TTC549 (cell line): ENCODE results near the gene CDH13.

ENCODE experiments used
- FAIRE-seq: peaks from 2 replicates; lab custom pipeline; 2012; peaks lifted over from hg19 to GRCh38; lab: Jason Lieb, UNC

CDH13 gene

DNA sequence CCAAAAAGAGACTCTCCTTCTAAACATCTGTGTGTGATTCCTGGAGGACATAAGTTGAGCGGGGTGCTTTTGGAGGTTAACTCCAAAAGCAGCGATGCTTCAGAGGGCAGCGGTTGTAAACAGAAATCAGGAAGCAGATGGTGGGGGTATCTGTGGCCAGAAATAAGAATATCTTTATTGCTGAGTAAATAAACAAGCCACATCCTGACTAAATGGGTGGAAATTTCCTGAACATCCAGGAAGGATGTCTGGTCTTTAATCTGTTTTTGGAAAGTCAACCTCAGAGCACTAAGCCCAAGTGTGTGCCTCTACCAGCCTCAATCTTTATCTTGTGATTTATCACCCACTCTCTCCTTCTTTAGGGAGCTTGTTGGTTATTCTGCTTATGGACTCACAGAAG lies 123.3 kb downstream of the CDH13 start:
- FAIRE-seq = no peak

DNA sequence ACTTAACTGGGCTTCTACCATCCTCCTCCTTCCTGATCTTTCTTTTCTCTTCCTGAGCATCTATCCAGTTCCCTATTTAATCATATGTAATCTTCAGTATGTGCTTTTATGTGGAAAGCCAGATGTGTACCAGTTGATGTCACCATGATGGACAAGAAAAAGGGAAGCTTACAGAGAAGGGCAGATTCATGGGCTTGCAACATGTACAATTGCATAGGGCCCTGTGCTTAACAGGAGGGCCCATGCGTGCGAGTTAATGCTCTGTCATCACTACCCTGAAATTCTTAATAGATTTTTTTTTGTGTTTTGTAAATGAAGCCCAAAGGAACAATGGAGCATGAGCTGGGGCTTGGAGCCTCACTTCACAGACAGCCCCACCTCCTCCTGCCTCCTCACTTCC lies 124.3 kb downstream of the CDH13 start:
- FAIRE-seq = no peak

DNA sequence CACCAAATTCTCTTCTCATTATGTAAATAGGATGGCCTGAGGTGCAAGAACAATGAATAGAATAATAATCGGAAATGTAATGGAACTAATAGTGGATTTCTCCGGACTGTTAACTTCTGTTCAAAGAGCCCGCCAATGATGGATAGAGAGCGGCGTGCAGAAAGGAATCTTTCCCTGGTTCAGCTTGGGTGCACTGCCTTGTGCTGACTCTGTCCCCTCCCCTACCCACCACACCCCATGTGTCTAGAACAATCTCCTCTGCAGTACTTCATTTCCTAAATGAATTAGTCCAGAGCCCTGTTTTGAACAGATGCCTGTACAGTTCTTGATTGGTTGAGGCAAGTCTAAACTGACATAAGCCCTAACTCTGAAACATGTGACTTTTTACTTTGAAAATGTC lies 125.4 kb downstream of the CDH13 start:
- FAIRE-seq = no peak

DNA sequence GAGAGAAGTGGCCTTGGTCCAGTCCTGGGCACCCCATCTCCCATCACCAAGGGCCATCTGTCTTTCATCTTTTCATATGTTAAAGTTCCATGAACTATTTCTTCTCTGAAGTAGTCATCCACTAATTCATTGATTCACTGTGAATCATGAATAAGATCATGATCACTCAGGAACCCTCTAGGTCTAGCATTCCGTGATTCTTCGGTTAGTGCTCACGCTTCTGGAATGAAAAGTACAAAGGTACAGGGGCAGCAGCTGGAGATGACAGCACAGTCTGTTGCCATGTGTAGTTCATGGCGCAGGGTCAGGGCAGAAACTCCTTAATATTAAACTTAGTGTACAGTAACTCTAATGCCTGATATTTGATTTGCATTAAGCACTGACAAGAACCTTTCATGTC lies 127.1 kb downstream of the CDH13 start:
- no peak for FAIRE-seq

DNA sequence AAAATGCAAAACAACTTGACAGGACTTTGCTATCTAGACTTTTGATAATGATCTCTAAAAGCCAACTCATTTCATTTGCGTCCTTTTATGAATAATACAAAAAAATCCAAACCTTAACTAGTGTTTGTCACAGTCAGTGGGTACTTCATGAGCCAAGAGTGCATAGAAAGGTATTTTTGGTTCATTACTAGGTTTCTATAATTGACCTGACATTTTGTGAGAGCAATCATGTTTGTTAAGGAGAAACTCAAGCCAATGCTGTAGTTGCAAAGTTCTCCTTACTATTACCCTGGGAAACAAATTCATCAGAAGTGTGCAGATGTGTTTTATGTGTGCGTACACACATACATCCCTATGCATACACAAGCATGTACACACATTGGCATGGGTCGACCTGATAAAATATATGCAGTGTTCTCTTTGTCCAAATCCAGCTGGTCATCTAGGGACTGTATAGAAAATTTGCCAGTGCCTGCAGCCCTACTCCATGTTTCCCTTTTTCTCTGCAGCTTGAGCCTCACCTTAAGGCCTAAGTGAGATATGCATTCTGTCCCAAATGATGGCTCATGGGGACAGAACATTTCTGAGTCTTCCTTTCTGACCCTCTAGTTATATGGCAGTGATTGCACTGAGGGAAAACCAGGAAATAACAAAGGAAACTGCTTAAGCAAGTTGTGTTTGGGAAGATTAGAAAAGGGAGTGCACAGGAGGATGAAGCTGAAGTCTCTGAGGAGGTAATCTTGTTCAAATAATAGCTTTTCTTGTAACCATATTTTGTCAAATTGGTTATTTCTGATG lies 128.1 kb downstream of the CDH13 start:
- FAIRE-seq = no peak

DNA sequence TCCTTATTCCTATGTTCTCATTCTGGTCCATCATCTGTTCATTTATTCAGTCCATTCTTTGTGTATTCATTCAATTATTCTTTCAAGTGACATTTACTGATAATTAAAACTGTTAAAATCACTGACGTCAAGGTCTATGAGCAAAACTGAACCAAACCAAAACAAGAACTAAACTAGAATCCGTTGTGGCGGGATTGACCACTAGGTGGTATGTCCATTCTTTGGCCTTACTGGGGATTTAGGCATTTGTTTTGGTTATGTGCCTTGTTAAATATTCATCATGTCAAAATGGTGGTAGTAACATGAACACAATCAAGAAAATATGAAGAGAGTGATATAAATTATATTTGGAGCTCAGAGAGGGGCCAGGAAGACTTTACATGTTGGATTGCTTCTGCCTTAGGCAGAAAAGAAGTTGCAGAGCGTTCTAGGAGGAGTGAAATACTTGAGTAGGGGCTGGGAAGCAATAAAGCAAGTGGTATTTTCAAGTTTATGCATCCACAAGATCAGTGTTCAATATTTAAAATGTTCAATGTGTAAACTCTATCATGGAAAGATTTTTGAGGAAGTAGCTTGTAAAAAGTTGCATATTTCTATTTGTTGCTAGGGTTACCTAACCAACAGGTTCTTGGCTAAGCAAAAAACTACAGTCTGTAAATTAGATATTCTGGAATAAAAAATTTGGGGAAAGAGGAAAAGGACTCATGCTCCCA lies 129.0 kb downstream of the CDH13 start:
- FAIRE-seq = no peak

DNA sequence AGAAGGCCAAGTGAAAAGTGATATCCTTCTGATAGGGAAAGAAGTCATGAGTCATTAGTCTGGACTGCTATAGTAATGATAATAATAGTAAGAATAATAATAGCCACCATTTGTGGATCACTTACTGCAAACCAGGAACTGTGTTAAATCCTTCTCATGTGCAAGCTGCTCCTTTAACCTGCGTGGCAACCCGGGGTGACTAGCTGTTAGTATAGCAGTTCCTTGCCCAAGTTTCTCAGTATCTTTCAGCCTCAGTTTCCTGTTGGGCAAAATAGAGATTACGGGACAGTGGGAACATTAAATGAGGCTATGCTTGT lies 129.5 kb downstream of the CDH13 start:
- FAIRE-seq = no peak

DNA sequence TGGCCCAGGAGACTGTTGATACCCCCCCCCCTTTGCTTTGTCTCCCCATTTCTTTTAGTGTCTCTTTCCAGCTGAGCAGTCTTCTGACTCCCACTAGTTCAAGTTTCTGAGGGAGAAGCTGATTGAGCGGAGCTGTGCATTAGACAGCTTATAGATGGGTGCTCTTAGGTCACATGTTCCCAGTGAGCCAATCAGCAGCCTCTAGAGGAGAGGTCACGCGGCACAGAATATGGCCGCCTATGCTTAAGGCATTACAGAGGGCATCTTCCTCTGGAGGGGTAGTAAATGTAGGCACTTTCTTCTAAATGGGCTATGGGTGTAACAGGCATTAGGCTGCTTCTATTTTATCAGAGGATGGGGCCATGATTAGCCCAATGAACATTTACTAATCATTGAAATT lies 131.6 kb downstream of the CDH13 start:
- no peak for FAIRE-seq

DNA sequence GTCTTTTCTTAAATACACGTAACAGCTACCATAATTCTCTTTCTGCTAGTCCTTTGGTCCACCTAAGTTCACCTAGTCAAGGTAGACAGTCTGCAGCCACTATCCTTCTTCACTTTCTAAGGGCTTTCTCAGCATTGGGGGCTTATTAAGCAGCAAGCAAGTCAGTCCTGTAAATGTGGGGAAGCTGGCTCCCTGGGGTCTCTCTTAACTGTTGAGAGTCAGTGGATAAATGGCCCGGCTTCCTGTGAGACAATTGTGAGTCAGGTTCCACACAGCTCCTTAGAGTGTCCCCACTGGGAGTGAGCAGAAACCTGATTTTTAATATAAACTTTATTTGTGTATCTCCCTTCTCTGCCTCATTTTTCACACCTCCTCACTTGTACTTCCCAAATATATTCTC lies 132.1 kb downstream of the CDH13 start:
- no peak for FAIRE-seq

DNA sequence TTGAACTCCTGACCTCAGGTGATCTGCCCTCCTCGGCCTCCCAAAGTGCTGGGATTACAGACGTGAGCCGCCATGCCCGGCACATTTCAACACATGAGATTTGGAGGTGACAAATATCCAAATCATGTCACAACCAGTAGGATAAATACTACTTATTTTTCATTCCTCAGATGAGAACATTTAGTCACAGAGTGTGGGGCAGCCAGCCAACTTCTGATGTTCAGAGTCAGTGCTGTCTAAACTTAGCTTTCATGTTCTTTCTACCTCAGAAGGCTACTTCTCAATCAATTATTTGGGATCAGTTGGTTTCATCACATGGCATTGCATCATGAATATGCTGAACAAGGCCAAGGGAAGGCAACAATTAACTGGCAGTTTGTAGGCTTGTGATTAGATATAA lies 134.5 kb downstream of the CDH13 start:
- no peak for FAIRE-seq

DNA sequence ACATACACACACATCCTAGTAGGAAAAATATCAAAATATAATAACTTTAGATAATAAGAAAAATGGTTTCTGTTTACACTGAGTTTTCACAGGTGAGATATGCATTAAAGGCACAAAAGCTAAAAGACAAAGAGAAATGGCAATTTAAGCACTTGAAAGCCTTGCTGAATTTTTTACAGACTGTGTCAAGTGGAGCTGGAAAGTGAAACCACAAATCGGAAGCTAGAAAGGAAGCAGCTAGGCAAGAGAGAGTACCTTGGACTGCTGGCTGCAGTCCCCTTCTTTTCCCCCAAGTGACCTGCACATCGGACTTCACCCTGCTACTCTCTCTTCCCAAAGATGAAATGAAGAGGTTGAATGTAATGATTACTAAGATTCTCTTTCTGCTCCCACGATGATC lies 135.1 kb downstream of the CDH13 start:
- no peak for FAIRE-seq

DNA sequence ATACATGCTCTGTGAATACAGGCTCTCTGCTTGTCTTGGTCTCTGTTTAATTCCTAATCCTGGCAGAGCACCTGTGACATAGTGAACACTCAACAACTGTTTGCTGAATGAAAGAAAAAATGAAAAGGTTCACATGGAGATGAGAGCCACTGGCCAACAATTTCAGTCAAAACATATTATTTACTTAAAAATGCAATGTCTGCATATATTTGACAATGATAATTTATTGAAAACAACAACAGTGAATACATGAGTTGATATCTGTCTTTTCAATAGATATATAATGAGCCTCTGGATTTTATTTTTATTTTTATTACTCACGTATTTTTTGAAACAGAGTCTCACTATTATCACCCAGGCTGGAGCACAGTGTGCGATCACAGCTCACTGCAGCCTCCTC lies 136.6 kb downstream of the CDH13 start:
- no peak for FAIRE-seq

DNA sequence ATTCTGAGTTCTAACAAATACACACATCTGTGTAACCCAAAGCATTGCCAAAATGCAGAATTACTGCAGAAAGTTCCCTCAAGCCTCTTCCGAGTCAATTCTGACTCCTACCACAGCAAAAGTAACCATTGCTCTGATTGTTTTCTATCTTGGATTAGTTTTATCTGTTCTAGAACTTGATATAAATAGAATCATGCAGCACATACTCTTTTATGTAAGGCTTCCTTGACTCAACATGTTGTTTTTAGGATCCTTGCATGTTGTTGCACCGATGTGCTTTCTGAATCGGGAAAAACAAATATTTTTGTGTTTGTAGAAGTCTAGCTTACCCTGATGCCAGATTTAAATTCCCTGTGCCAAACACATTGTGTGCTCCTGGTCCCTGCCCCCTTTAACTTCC lies 140.4 kb downstream of the CDH13 start:
- FAIRE-seq = no peak

DNA sequence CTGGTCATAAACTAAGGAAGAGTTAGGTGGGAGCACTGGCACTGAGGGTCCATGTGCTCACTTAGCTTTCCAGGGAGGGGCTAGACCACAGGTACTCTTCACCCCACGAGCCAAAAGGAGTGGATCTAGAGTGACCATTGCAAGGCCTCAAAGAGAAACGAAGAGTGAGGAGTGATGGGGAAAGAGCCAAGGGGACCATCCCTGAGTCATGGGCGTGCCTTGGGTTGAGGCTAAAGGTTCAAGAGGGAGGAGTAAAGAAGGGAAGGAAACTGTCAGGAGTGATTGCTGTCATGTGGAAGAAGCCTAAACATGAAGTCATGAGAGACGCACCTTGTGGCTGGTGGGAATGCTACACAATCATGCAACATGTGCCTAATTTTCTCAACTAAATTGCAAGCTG lies 141.0 kb downstream of the CDH13 start:
- FAIRE-seq = no peak

DNA sequence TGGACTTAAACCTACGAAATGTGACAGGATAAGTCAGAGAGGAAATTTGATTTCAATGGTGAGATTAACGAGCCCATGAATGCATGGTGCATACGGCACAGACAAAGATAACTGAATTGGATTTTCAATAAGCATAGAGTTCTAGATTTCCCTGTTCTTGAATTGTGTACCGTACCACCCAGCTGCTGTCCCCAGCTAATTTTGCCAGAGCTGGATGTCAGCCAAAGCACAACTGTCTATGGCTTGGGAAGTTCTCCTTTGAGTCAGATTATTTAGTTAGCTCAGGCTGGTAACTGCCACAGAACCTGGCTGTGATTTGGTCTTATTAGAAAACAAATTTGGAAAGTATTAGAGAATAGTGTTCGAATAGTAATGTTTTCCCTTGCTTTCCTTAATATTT lies 143.1 kb downstream of the CDH13 start:
- no peak for FAIRE-seq

DNA sequence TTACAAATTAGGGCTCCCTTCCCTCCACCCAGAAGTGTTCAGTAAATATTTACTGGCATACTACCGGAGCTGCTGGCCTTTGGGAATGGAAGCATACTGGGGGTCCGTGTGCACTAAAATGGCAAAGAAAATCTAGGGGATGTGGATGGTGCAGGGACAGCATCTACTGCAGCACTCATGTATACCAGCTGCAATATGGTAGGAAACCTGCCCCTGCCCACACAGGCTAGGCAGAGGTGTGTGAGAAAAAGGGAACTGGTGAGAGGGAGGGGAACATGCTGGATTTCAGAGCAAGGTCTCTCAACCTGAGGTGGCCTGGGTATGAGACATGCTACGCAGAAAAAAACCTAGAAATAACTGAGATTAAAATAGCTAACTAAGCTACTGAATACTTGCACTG lies 145.4 kb downstream of the CDH13 start:
- FAIRE-seq = no peak

DNA sequence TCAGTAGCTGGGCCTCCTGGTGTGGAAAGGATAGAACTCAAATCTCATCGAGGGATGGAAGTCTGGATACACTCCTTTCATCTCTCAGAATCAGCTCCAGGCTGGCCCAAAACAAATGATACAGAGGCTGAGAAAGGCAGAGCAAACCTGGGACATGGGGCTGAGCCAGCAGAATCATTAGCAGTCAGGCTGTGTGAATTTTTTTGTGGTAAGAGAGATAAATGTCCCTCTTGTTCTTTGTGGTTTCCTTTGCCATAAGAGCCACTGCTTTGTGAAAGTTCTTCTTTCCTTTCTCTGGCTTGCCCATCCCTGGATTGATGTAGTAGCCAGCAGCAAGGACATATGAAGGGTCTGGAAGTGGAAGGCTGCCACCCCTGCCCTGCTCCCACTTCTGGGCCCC lies 146.2 kb downstream of the CDH13 start:
- no peak for FAIRE-seq

DNA sequence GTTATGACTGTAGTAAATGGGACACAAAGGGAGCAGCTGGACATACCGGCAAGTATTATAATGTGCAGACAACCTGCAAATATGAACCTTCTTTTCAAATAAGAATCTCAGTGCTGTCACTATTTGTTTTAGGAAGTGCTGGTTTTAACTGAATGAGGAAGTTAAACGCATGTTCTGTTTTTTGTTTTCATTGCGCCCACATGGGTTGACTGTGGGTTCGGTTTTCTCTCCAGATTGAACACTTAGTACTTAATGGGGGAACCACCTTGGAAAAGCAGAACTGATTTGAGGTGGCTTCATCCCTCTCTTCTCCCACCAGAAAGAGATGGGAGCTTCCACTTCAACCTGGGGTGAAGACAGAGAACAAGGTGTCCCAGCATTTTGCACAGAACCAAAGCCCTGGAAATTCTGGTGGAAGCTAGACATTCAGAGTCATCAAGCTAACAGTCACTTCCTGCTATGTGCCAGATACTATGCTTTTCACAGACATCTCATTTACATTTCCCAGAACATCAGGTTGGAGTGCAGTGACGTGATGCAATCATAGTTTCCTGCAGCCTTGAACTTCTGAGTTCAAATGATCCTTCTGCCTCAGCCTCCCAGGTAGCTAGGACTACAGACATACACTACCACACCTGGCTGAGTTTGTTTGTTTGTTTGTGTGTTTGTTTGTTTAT lies 149.8 kb downstream of the CDH13 start:
- FAIRE-seq = no peak

DNA sequence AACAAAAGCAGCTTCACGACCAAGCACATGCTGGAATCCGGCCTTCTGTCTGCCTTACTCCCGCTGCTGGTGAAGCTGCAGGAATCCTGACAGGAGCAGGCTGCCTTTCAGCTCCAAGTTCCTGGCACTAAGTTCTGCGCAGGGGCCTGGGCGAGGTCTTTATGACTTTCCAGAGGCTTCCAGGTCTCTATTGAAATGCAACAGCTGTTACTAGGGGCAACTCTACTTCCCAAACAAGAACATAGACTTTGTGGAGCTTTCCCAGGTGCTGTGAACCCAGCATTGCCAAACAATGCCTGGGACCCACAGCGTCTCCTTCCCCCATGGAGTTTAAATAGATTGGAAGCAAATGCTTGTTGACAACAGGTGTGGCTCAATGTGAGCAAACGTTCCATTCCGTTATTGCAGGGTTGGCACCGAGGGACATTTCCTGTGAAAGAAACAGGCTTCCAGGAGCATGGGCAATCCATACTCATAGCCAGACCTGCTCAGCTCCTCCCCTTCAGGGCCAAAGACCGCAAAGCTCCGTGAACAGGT lies 156.0 kb downstream of the CDH13 start:
- FAIRE-seq = no peak

DNA sequence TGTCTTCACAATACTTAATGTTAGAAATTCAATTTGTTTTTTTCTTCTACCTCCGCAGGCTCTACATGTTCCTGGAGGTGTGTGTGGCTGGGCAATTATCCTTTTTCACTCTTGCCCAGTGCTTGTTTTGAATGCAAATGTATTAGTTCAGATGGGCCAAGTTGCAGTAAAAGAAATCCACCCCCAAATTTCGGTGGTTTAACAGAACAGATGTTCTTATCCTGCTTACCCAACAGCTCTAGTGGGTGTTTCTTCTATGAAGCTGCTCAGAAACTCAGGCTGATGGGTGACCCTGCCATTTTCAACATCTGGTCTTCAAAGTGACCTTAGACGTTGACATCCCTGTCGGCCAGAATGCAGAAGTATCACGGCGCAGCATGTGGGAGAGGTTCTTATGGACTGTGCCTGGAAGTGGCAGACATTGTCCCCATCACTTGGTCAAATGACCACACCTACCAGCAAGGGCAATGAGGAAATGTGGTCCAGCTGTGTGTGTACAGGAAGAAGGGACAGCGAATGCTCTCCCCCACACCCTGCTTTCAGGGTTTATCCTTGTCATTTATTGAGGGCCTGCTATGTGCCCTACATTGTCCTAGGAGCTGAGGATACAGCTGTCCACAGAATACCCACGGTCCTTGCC lies 157.3 kb downstream of the CDH13 start:
- no peak for FAIRE-seq

DNA sequence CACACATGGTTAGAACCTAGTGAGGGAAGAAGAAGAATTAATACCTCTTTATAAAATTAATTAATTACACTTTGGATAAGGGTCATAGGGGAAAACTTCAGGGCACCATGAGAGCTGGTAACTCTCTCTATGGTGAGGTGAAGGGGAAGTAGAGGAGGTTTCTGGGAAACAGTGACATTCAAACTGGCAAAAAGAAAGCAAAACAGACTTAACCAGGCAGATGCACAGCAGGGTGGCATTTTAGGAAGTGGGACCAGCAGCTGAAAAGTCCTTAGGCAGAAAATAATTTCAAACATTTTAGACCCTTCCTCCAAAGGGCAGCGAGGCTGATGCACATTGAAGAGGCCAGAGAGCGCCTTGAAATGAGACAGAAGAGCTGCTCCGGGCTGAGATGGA lies 157.8 kb downstream of the CDH13 start:
- no peak for FAIRE-seq

DNA sequence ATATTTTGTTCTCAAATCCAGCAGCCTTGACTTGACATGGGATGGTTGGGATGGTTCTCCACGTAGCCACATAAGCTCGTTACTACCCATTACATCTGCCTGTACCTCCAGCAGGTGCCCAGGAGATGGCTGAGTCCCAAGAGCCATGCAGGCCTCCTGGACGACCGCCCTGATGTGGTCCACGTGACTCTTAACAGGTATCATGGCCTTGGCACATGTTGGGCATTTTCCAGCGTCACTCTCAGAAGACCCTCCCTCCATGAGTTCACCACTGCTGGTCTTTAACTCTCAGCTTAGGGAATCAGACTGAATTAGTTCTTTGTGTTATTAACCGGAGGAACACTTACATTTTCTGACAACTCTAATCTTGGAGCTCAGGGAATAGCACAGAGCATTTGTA lies 161.5 kb downstream of the CDH13 start:
- no peak for FAIRE-seq

DNA sequence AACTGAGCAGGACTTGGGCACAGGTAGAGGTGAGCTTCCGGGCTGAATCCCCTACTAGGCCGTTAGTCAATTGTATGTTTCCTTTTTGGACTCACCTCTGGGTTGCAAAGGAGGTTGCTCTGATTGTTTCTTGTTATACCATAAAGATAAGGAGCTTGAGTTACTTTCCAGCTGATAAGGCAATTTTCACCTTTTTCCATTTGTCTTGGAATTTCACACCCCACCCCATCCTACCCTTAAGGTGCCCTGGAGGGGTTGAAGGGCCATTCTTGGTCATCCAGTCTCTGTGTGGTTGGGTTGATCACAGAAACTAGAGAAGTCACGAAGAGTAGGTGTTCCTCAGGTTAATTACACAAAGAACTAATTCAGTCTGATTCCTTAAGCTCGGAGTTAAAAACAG lies 162.2 kb downstream of the CDH13 start:
- FAIRE-seq = no peak
